Stimulated activated CD8-positive, alpha-beta memory T cell treated with anti-CD3 and anti-CD28 coated beads, Interleukin-4, amount 100 ng/mL, for 48 hours (primary cell): ENCODE results near the gene RNF115.
A peak's percentile ranks its signal among the peaks of the same experiment; 100 is the strongest.
"Not testable (repeated sequence)": the region's sequence is repeated elsewhere in the genome, so short reads cannot be mapped to it uniquely, and the experiment has no call there.

Source experiments
- DNase-seq: peaks from one replicate; pipeline ENCODE4 v3.0.0-alpha.2; 2020

The RNF115 gene

GRCh38 chr1:145726193-145726592, 97.7 kb downstream of the RNF115 start:
- DNase-seq: not testable (repeated sequence)

DNA sequence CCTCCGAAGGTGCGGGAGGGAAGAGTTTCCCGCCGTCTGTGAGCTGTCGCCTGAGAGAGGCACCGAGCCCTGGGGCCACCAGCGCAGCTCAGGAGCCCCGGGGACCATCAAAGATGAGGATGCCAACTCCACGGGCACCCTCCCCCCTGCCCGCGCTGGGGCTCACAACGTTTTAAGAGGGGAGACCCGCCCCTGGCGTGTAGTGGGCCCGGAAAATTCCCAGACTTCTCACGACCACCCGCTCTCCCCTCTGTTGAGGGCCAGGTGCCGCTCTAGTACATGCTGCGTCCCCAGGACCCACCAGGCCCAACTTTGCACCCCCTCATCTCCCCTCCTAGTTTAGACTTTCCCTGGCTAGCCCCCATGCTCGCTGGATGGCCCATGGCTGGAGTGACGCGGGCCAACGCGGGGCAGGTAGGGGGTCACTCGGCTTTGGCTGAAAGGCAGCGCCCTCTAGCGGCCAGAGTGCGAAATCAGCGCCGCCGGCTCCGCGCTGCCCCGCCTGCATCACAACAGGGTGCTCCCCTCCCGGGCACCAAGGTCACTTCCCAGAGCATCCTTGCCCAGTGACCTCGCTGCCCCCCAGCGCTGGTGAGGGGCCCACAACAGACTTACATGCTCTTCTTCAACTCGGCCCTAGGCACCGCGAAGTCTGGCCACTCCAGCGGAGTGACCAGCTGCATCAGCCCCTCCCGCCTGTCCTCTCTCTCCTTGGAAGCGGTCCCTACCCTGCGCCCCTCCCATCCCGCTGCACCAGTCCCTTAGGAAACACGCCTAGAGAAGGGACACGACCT, 102.8 kb downstream of the RNF115 start:
- peak; percentile 87 for DNase-seq

DNA sequence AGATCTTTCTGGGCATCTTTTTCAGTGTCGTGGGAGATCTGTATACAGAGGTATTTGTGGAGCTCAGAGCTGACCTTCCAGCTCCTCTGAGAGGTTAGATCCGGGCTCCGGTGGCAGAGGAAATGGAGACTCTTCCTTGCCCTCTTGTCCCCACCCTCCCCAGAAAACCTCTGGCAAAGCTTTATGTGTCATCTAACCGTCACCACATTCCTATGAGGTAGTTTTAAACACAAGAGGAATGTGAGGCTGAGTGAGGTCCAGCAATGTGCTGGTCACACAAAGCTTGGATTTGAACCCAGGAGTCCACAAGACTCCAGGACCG, 103.4 kb downstream of the RNF115 start:
- DNase-seq: no peak

- peak; percentile 44 for DNase-seq
These were observed 104.4 kb downstream of the RNF115 start, which contains the start of gene CD160 for GRCh38 chr1:145719230-145720079. Gene CD160 (plus strand): TSS chr1:145719499. CDS start chr1:145728328, 8,829 bp downstream.

- DNase-seq: not testable (repeated sequence)
These were observed 105.4 kb downstream of the RNF115 start for GRCh38 chr1:145718465-145718864.

- no peak for DNase-seq
These were observed 106.1 kb downstream of the RNF115 start for GRCh38 chr1:145717833-145718232.

DNA sequence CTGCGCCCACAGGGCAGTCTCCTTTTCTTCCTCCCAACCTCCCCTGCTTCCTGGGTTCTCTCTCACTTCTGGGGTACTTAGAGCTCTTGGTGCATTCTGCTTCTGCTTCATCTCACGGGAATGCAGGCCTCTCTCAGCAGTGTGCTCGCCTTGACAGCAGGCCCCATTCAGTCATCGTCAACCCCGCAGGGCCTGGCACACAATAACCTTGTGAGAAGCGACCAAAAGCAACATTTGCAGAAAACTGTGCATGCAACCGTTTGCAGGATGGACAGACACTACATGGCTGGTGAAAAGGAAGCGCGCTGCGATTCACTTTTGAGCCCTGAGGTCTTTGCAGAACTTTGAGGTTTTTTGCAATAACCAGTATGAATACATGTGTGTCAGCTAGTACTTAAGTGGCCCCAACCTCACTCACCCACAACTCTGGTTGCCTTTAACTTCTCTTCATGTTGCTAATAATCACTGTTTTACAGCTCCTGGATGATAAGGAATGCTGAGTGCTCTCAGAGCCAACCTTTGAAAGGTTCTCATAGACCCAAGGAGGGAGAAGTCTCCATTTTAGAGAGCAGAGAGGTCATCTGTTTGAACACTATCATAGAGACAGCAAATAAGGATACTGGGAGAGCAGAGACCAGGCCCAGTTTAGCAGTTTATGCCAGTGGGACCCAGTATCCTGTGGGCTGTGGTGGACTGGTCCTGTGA, 107.1 kb downstream of the RNF115 start:
- no peak for DNase-seq

- DNase-seq: no peak
These were observed 109.3 kb downstream of the RNF115 start for GRCh38 chr1:145714524-145715111.

DNA sequence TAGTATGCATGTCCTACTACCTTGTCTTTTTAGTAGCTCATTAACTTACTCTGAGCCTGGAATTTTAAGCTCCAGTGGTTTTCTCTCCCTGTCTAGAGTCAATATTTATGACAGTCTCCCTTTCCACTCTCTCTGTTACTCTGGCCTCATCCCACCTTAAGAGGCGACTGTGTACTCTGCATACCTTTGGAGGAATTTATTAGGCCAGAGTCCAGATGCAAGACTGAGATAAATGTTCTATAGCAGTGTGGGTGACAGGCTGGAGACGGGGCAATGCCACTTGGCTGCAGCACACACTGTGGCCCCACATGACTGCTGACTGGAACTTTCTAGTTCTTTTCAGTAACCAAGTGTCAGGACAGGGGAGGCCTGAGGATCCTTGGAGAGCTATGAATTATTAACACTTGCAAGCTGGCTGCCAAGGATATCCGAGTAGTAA, 112.7 kb downstream of the RNF115 start:
- no peak for DNase-seq

DNA sequence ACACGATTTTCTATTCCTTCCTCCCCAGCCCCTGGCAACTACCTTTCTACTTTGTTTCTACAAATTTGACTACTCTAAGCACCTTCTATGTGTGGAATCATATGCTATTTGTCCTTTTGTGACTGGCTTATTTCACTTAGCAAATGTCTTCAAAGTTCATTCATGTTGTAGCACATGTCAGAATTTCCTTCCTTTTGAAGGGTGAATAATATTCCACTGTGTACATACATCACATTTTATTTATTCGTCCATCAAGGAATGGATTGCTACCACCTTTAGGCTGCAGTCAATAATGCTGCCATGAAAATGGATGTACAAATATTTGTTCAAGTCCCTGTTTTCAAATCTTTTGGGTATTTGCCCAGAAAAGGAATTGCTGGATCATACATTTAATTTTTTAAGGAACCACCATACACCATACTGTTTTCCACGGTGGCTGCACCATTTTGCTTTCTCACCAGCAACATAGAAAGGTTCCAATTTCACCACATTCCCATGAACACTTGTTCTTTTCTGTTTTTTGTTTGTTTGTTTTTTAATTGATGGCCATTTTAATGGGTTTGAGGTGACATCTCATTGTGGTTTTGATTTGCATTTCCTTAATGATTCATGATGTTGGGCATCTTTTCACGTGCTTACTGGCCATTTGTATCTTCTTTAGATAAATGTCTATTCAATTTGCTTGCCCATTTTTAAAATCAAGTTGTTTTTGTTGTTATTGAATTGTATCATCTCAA, 113.4 kb downstream of the RNF115 start:
- DNase-seq: no peak

- DNase-seq: no peak
These were observed 115.8 kb downstream of the RNF115 start for GRCh38 chr1:145708063-145708462.

GRCh38 chr1:145707183-145707867, 116.6 kb downstream of the RNF115 start, which contains the start of gene PDZK1:
Gene PDZK1 (minus strand): TSS chr1:145707368. CDS start chr1:145688021, 19,347 bp downstream.
- DNase-seq: no peak

DNA sequence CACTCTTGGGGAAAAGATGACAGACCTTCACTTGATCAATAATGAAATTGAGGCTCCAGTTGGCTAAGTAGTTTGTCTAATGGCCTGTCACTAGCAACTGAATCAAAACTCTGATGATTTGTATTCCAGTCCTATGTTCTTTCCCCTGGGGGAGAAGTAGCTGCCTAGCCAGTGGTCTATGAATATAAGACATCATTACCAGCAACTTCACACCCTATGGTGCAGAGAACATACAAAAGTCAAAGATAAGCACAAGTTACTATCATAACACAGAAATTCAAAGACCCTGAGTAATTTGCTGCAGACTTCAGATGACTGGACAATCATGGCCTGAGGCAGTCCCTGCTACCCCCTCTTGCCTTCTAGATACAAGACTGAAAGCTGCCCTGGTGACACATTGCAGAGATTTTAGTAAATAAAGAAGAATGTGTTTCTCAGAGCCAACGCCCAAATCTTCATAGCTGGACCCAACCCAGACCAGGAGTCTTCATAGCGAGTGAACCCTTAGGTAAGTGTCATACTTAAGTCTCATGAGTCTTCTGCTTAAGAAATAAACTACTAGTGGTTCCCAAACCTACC, 117.7 kb downstream of the RNF115 start:
- DNase-seq: no peak

- DNase-seq: no peak
These were observed 118.3 kb downstream of the RNF115 start for GRCh38 chr1:145705622-145706021.

GRCh38 chr1:145702826-145703225, 121.1 kb downstream of the RNF115 start:
- no peak for DNase-seq

DNA sequence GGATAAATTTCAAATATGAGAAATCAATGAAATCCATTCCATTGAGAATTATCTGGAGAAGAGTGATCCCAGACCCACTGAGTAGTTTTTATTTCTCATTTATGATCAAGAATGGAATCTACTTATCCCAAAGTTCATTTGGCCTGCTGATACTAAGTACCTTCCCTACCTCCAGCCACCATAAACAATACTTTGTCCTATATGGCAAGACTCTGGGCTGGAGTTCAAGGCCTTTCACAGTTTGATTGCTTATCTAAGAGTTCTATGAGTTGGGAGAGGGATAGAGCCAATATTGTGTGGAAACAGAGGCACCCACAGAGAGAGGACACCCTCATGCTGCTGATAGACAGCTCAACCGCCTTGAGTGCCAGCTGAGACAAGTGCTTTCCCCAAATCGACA, 121.8 kb downstream of the RNF115 start:
- DNase-seq: no peak

- DNase-seq: no peak
These were observed 122.5 kb downstream of the RNF115 start for GRCh38 chr1:145701306-145701862.

GRCh38 chr1:145696630-145696960, 127.3 kb downstream of the RNF115 start:
- DNase-seq: no peak

- no peak for DNase-seq
These were observed 127.9 kb downstream of the RNF115 start for GRCh38 chr1:145695821-145696629.
